Measurements from ENCODE around the gene NFATC3.

Gene NFATC3

DNA sequence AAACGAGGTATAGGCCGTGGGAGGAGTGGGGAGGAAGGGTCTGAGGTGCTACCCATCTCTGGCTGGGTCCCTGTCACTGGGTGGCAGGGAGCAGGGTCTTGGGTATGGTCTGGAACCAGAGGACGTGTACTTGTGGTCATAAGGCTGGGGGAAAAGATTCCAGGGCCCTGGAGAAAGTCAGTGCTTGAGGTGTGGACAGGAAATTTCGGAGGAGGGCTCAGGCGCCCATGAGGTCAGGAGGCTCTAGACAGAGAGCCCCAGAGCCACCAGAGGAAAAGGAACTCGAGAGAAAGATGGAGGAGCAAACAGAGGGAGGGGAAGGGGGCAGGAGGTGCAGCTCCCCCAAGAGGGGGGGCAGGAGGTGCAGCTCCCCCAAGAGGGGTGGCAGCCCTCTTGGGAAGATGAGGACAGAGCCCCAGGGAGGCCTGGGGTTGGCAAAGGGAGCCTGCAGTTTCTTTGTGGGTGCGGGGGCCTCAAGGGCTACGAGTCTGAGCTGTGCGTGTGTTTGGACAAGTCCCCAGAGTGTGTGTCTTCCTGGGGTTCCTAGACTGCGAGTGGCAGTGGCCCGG, 178.5 kb downstream of the NFATC3 start:
- in situ Hi-C loops (cut with MboI; ENCODE audit: low pct_unique_long_range_greater_than_20kb, low sequenced_read_pairs, unreplicated experiment), result loop anchor here (5.0 kb wide), 1 partner anchor 64 kb away; no protein-coding TSS in a partner anchor

DNA sequence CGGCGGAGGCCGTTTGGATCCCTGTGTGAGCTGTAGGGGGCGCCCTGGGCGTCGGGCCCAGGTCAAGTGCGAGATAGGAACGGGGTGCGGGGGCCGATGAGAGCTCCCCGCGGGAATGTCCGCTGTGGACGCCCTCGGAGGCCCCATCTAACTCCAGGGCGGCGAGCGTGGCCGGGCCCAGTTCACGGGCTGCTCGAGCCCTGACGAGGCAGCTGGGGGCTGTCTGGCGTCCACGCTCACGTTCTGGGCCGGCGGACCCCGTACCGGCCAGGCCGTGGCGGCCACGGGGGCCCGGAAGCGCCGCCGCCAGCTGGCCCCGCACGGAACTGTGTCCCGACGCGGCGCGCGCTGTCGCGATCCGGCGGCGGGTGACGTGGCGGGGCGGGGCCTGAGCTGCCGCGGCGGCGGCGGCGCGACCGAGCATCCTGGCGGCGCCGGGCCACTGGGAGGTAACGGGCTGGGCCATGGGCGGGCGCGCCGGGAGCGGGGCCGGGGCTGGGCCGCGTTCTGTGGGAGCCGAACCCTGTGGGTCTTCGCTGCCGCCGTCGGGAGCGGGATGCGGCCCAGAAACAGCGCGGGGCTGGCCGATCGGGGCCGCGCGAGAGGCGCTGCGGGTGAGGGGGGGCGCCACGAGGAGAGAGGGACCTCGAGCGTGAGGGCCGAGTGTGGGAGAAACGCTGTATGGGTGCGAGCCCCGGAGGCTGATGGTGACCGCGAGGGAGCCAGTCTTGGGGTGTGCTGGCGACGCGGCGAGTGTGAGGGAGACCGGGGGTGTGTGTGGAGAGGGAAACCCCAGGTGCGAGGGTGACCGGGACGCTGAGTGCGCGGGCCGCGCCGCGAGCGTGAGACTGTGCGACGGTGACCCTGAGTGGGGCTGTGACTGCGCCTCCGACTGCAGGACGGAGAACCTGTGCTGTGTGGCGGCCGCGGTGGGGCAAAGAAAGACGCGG, 179.2 kb downstream of the NFATC3 start, which contains the start of gene SLC7A6:
Gene SLC7A6 (plus strand): TSS at position 399 of the 950 bp plus-strand sequence. CDS start 10,201 bp downstream, outside the sequence.
- peak; percentile 90 for DNase-seq (ENCODE audit: low spot score)
- in situ Hi-C loops (cut with MboI; ENCODE audit: low pct_unique_long_range_greater_than_20kb, low sequenced_read_pairs, unreplicated experiment), result loop anchor here (5.0 kb wide), 1 partner anchor 63 kb away; no protein-coding TSS in a partner anchor
- TF ChIP-seq CTCF (IDR thresholded peaks at IDR 0.05; ENCODE audit: extremely low read depth, insufficient read depth, missing control alignments), result peak; percentile 89

More for the DNA sequence above, 178.5 kb downstream of the NFATC3 start:
- DNase-seq (ENCODE audit: low spot score), result no peak
- TF ChIP-seq CTCF (IDR thresholded peaks at IDR 0.05; ENCODE audit: extremely low read depth, insufficient read depth, missing control alignments), result no peak

GRCh38 chr16:68265078-68265920, 180.1 kb downstream of the NFATC3 start:
- TF ChIP-seq CTCF (IDR thresholded peaks at IDR 0.05; ENCODE audit: extremely low read depth, insufficient read depth, missing control alignments), result no peak
- in situ Hi-C loops (cut with MboI; ENCODE audit: low pct_unique_long_range_greater_than_20kb, low sequenced_read_pairs, unreplicated experiment), result no loop called here
- DNase-seq (ENCODE audit: low spot score), result peak; percentile 67

- no peak for TF ChIP-seq CTCF (IDR thresholded peaks at IDR 0.05; ENCODE audit: extremely low read depth, insufficient read depth, missing control alignments)
- in situ Hi-C loops (cut with MboI; ENCODE audit: low pct_unique_long_range_greater_than_20kb, low sequenced_read_pairs, unreplicated experiment), result no loop called here
- no peak for DNase-seq (ENCODE audit: low spot score)
Observed at GRCh38 chr16:68267612-68268405, 182.6 kb downstream of the NFATC3 start.

DNA sequence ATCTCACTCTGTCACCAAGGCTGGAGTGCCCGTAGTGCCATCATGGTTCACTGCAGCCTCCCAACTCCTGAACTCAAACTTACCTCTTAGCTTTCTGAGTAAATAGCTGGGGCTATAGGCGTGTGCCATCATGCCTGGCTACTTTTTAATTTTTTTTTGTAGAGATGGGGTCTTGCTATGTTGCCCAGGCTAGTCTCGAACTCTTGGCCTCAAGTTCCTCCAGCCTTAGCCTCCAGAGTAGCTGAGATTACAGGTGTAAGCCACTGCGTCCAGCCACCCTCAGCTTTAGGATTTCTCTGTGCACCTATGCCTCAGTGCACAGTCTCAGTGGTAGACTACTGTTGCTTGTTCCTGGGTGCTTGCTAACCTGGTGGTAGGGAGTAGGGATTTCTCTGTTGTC, 184.6 kb downstream of the NFATC3 start:
- in situ Hi-C loops (cut with MboI; ENCODE audit: low pct_unique_long_range_greater_than_20kb, low sequenced_read_pairs, unreplicated experiment), result no loop called here
- TF ChIP-seq CTCF (IDR thresholded peaks at IDR 0.05; ENCODE audit: extremely low read depth, insufficient read depth, missing control alignments), result no peak
- no peak for DNase-seq (ENCODE audit: low spot score)
